Right forelimb (tissue), 1 donor: Measurements from ENCODE around the gene ACBD5.
"Not testable (repeated sequence)": the region's sequence is repeated elsewhere in the genome, so short reads cannot be mapped to it uniquely, and the experiment has no call there.

ENCODE experiments used
- DNase-seq: peaks from one replicate; pipeline ENCODE4 v3.0.0-alpha.2; 2018

The ACBD5 gene, protein sequence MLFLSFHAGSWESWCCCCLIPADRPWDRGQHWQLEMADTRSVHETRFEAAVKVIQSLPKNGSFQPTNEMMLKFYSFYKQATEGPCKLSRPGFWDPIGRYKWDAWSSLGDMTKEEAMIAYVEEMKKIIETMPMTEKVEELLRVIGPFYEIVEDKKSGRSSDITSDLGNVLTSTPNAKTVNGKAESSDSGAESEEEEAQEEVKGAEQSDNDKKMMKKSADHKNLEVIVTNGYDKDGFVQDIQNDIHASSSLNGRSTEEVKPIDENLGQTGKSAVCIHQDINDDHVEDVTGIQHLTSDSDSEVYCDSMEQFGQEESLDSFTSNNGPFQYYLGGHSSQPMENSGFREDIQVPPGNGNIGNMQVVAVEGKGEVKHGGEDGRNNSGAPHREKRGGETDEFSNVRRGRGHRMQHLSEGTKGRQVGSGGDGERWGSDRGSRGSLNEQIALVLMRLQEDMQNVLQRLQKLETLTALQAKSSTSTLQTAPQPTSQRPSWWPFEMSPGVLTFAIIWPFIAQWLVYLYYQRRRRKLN

DNA sequence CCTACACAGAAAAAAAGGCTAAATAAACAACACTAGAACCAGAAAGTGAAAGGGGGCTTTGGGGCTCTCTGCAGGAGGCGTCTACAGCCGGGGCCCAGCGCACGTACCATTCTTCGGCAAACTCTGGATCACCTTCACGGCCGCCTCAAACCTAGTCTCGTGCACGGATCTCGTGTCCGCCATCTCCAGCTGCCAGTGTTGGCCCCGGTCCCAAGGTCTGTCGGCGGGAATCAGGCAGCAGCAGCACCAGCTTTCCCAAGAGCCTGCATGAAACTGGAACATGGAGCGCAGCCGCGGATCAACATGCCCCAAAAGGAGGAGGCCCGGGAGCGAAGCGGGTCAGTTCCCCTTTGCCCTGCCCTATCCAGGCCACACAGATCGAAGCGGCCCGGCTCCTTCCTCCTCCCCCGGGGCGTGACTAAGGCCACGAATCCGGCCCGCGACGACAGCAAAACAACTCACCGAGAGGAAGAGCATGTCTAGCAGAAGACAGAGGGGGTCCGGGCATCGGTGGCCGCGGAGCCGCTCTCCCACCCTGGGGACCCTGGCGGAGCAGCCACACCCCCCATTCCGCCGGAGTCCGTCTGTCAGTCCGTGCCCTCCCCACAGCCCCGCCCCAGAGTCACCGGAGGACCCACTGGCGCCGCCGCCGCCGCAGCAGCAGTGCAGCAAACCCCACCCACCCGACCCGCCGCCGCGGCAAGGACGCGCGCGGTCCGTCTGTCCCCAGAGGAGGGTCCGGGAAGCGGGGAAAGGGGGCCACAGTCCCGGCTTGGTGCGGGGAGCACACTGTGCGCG lies at the start of gene ACBD5:
TSS of gene ACBD5 (minus strand) at position 586 of the 798 bp plus-strand sequence. CDS start at position 477, 109 bp downstream.
- peak; percentile 90 for DNase-seq

DNA sequence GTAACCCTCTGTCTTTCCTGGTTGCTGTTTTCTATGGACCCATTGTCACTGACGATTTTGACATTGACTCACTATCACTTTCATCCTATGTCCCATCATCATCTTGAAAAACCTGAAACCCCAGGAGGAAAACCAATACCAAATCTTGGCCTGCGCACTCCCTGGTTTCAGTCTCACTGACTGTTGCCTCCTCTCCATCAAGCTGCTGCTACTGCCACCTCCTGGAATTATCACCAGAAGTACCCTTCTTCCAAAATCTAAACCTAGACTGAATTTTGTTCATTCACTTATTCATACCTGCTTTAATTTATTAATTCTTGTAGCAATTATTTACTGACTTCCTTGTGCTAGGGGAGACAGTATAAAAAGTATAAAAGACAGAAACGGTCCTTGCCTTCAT lies 44.5 kb upstream of the ACBD5 start:
- no peak for DNase-seq

DNA sequence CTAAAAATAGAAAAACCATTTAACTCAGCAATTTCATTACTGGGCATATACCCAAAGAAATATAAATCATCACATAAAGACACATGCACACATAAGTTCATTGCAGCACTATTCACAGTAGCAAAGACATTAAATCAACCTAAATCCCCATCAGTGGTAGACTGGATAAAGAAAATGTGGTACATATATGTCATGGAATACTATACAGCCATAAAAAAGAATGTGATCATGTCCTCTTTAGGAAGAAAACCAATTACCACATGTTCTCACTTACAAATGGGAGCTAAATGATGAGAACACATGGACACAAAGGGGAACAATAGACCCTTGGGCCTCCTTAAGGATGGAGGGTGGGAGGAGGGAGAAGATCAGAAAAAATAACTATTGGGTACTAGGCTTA lies 36.0 kb upstream of the ACBD5 start:
- no peak for DNase-seq

DNA sequence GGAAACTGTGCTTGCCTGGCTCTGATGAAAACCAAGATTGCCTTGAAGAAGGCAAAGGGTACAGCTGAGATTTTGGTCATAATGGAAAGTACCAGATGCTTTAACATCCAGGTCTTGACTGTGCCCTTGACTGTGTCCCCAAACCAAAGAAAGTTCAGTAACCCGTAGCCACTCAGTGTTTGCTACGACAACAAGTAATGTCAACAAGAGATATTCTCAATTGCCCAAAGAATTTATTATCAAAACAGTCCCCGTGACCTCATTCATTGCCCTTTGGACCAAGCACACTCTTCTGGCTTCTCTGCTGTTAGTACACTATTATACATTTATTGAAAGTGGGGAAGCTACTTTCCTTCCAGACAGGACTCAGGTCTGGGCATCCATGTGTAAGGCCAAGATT lies 25.4 kb upstream of the ACBD5 start:
- not testable (repeated sequence) for DNase-seq

DNA sequence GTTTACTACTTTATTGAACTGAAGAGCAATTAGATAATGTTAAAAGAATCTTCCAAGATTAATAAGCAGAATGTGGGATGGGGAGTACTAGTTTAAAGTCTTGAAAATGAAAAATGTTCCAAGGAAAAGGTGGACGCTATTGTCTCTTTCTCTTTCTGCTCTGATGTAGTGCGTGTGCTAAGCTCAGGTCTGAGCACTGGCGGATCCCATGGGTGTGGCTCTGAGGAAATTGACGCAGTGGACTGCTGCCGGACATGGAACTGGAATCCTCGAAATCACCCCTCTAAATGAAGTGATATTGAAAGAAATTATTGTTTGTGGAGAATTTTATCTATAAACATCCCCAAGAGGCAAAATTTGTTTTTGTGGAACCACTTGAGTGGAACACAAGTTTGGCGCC lies 22.2 kb upstream of the ACBD5 start:
- not testable (repeated sequence) for DNase-seq

DNA sequence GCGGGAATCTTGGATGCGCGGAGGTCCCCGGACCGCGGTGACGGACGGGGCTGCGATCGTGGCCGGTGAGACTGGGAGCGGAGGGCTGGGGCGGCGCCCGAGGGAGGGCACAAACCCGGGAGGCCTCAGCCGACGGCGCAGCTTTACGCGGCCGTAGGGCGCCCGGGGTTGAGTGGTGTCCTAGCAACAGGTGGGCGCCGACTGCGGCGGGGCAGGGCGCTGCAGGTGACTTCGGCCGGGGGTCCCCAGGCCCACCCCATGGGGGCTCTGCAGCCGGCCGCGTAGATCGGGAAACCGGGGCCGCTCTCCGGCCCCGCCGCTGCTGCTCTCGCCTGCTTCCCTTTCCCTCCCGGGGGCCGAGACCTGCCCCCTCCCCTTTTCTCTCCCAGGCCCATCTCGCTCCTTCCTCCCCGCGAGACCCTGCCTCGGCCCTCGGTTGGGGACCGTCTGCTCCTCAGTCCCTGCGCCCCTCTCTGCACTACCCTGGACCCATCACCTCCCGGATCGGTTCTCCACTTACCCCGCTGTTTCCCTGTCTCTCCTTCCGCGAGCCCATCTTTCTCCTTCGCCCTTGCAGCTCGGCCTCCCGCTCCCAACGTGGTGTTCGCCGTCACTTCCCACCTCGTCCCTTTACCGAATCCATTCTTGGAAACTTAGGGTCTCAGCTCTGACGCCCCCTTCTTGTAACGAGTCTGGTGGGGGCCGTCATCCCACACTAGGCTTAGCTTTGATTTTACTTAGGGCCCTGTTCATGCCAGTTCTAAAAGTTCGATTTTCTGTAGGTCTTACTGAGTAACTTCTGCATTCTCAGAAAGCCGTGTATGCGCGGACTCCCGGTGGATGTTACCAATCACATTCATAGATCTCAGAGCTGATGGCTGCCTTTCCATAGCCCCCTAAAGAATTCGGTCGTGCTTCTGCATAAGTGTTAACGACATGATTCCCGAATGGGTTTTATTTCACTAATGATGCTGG lies 18.5 kb upstream of the ACBD5 start:
- peak; percentile 62 for DNase-seq

DNA sequence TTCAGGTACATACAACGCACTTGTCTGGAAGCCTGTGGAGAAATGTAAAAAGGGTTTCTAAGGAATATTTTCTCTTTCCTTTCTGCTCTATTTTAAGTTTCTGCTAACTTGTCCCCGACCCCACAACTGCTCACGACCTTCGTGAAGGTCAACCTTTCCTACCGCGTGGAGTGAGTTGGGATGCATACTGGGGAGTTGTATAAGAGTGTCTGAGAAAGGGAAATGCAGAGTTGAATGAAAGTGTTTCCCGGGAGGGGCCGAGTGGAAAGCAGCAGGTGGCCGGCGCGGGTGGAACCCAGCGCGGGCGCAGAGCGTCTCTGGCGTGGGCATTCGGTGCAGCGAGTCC lies 17.9 kb upstream of the ACBD5 start:
- no peak for DNase-seq

DNA sequence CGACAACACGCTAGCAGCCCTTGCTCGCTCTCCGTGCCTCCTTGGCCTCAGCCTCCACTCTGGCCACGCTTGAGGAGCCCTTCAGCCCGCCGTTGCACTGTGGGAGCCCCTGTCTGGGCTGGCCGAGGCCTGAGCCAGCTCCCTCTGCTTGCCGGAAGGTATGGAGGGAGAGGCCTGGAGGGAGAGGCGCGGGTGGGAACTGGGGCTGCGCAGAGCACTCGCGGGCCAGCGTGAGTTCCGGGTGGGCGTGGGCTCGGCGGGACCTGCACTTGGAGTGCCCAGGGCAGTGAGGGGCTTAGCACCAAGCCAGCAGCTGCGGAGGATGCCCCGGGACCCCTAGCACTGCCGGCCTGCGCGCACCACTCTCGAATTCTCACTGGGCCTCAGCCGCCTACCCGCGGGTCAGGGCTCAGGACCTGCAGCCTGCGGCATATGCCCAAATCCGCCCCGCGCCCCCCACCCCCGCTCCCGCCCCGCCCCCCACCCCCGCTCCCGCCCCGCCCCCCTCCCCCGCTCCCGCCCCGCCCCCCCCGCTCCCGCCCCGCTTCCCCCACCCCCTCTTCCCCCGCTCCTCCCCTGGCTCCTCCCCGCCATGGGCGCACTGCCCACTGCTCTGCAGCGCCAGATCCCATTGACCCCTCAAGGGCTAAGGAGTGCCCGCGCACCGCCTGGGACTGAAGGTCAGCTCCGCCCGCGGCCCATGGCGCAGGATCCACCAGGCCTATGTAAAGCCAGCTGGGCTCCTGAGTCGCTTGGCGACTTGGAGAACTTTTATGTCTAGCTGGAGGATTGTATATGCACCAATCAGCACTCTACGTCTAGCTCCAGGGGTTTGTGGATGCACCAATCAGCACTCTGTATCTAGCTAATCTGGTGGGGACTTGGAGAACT lies 15.9 kb upstream of the ACBD5 start:
- no peak for DNase-seq

DNA sequence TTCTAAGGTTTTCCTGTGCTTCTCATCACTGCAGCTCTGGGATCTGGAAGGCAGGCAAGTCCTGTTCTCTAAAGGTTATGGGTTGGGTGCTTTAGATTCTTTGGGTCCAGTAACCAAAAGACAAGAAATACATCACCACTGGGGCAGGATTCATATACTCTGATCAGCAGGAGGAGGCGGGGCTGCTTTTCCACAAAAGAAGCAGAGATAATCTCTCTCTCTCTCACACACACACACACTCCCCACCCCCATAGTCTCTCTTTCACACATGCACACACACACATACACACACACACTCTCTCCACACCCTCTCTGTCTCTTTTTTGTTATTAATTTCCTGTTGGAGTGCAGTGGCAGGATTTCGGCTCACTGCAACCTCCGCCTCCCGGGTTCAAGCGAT lies 13.0 kb upstream of the ACBD5 start:
- DNase-seq: no peak

DNA sequence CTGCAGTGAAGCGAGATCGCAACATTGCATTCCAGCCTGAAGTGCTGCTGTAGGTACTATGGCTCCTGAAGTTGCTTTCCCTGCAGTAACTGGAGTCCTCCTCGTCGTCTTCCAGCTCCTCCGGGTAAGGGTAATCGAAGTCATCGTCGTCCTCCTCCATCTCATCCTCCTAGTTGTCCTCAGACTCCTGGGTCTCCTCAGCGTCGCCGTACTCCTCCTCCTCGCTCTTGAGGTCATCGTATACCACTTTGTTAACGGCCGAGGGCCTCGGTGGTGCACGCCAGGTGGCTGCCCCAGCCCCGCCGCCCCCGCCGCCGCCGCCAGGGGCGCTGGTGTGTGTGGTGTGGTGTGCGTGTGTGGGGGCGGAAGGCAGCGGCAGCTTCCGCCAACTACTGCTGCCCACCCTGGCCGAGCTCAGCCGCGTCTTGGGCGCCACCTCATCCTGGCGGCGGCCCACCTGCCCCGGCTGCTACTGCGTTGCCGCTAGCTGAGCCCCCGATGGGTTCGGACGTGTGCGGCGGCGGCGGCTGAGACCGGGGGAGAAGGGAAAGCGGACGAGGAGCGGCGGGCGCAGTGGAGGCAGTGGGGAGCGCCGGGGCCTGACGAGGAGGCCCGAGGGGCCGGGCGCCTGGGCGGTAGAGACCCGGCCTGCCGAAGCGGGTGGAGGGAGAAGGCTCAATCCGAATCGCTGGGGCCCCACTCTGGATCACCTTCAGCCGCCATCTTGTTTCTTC lies 11.8 kb upstream of the ACBD5 start:
- peak; percentile 82 for DNase-seq

DNA sequence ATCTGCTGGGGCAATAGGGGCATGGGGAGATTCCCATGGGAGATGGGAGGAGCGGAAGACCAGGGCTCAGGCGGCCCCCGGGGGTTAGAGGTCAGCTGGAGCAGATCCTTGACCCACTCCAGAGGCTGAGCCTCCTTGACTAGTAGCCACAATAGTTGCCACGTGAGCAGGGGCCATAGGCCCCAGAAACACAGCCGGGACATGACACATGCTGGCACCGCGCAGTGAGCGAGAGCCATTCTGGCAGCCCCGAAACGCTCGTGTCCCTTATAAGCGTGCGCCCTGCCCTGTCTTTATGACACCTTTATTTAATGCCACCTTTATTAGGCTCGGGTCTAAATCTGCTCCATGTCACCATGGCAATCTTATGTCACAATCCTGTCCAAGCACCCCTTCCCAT lies 11.0 kb upstream of the ACBD5 start:
- no peak for DNase-seq

DNA sequence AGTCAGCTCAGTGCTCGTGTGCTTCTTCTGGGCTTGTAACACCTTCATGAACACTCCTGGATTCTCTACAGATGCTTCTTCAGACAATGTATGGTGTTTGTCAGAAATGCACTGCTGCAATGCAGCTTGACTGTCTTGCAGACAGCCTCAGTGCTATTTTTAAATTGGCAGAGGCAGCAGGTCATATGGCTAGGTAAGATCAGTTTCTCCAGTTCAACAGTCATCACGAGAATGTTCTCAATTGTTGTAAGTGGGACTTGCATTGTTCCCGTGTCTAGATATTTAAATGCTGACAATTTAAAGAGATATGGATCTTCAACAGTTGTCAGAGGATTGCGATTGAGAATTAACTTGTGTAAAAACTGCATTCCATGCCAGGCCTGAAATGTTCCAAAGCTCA lies 7.6 kb upstream of the ACBD5 start:
- no peak for DNase-seq

DNA sequence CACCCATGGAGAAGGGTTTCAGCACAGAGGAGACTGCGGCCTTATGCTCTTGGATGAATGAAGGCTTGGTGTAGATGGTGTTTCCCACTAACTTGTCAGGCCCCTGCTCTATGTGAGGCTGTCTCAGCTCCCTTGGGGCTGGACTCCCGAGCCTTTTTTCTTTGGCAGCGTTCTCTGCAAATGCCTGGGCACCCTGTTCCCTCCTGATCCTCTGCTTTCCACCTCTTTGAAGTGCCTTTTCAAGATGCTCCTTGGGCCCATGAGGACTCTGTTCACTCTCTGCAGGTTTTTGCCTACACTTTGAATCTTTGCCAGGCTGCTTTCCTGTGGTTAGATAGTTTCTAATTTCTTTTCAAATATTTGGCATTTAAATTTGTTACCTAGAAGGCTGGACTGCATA lies 6.8 kb upstream of the ACBD5 start:
- no peak for DNase-seq

DNA sequence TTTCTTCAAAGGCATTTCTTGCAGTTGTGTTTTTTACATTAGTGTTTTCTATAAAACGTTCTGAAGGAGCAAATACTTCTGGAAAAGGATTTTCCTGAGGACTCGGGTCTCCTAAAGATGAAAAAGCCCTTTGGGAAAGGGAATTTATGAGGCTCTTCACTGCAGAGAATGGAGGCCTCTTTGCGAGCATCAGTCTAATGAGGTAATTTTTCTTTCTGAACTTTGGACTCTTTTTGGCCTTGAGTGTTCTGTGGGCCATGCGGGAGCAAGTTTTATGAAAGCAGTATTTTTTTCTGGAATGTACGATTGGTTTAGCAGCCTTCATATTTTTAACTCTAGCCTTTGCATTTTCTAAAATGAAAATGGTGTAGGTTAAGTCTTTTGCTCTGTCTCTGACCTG lies 6.4 kb upstream of the ACBD5 start:
- no peak for DNase-seq

DNA sequence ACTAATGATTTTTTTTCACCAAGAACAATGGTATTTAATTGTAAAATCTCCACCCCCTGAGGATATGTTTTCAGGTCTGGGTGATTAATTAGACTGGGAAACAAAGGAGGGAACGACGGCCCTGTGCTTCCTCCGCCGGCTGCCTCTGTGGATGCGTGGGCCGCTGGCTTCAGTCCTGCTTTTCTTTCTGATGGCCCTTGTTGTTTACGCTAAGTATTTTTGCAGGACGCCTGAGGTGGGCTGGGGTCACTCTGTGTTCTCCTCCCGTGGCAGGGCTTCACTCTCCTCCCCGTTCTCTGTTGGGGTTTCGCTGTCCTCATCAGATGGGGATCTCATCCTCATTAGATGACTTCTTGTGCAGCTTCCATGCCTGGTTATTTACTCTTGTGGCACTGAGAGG lies 5.2 kb upstream of the ACBD5 start:
- DNase-seq: no peak

DNA sequence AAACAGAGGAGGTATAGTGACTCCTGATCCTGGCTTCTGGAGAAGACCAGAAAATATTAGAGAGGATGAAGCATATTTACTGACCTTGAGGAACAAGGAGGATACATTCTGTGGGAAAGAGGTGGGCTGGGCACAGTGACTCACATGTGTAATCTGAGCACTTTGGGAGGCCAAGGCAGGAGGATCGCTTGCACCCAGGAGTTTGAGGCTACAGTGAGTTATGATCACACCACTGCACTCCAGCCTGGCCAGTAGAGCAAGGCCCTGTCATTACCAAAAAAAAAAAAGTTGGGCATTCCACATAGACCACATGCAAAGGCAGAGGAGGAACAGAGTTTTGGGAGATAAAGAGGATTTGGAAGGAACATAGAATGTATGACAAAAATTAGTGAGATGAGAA lies 4.4 kb upstream of the ACBD5 start:
- DNase-seq: no peak

DNA sequence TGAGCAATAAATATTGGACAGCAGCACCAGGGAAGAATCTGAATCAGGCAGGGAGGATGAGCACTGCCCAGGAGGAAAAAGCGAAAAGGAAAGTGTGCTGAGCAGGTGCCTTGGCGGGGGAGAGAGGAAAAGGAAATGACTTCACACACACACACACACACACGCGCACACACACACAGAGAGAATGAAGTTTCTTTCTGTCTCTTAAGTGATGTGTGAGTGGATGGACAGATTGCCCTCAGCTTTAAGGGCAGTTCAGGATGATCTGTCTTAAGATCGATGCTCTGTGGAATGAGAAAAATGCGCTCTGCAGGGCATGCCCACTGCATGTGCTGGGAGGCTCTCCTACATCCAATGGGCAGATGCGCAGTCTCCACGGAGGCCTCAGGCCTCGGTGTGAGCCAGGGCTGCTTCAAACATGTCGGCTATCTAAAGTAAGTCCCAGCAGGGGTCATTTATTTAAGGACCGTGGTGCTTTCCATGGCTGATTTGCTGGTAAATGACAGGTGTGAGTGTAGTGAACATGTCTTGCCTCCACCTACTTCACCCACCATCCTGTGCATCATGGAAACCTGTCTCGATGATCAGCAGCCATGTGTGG lies 2.5 kb upstream of the ACBD5 start:
- peak; percentile 81 for DNase-seq

DNA sequence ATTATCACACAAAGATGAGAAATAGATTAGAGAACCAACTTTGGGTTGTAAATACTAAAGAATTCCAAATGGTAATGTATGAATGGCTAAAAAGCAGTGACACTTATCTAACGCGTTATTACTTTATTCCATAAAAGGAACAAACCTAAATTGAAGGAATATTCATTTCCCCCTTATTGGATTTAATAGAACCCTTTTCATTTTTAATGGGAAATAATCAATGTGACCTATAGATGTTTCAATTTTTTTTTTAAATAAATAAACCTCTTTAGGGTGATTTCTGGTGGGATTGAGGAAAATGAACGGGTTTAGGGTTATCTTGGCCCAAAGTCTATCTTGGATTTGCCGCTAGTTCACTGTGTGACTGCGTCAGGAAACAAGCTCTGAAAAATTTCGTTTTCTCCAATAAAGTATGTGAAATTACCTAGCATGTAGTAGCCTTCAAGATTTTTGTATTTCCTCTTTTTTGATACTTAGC lies 1.9 kb upstream of the ACBD5 start:
- no peak for DNase-seq

DNA sequence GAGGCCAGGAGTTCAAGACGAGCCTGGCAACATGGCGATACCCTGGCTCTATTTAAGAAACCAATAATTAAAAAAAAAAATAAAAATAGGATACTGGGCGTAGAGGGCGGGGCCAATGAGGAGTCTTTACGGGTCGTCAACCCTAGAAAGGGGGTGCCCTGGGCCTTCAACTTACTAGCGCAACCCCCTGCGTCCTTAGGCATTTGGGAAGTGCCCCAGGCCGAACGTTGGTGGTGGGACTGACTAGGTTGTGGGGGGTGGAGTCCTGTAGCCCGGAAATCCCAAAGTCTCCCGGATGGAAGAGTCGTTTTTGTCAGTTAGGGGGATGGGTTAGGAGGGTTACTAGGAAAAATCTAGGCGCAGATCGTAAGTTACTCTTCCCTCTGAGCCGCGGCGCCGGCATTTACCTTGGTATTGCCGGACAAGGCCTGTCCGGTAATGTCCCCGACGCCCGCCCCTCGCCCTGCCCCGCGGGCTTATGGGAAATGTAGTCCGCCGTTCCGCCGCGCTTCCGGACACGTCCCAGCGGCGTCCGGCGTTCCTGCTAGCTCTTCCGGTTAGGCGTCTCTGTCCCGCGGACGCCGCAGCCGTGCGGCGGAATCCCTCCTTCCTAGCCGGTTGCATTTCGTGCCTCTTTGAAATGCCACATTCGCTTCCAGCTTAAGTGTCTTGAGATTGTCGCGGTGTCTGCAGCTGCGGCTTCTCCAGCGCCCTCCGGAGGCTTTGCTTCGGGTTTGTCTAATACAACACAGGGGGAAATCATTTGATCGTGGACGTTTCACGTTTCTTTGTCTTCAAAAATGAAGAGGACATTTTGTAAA lies 1.3 kb upstream of the ACBD5 start:
- peak; percentile 97 for DNase-seq
